ENCODE measurements around the gene PPP1R36.

The PPP1R36 gene

GRCh38 chr14:64584190-64584589 lies 34.4 kb downstream of the PPP1R36 start:
- H3K27me3 ChIP-seq (ENCODE audit: control insufficient read depth in 2 of 2, insufficient read depth in 2 of 2, low read length in 2 of 2), result no peaks in the 10 kb centered on the region
- no peaks in the 10 kb centered on the region for H3K4me1 ChIP-seq (ENCODE audit: control insufficient read depth in 2 of 2, insufficient read depth in 2 of 2, low read length in 2 of 2)
- no peak overlapping the region for H3K4me3 ChIP-seq (ENCODE audit: low read length in 2 of 2)
- no peak overlapping the region for H3K9ac ChIP-seq (ENCODE audit: low read depth in 1 of 2, low read length in 2 of 2)
- H3K27ac ChIP-seq (ENCODE audit: low read depth in 2 of 2, low read length in 2 of 2), result no peak overlapping the region
- H3K36me3 ChIP-seq (ENCODE audit: control insufficient read depth in 2 of 2, insufficient read depth in 2 of 2, low read length in 2 of 2), result no peaks in the 10 kb centered on the region
- no peaks in the 10 kb centered on the region for H3K9me3 ChIP-seq (ENCODE audit: control insufficient read depth in 2 of 2, low read length in 2 of 2)

DNA sequence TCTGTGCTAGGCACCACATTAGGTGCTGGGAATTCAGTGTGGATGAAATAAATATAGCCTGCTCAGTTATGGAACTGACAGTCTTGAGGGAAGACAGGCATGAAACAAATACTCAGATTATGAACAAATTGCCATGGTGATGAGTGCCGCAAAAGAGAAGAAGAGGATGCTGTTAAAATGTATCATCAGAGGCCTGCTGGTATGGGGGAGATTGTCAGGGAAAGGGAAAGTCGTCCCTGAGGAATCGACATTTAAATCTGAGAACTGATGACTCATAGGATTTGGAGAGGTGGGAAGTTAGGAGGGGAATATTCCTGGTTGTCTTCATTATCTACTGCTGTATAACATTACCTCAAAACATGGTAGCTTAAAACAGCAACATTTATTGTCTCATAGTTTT lies 42.0 kb downstream of the PPP1R36 start:
- no peak overlapping the region for H3K9ac ChIP-seq (ENCODE audit: low read depth in 1 of 2, low read length in 2 of 2)
- no peak overlapping the region for H3K4me3 ChIP-seq (ENCODE audit: low read length in 2 of 2)
- H3K9me3 ChIP-seq (ENCODE audit: control insufficient read depth in 2 of 2, low read length in 2 of 2), result no peaks in the 10 kb centered on the region
- H3K4me1 ChIP-seq (ENCODE audit: control insufficient read depth in 2 of 2, insufficient read depth in 2 of 2, low read length in 2 of 2), result no peaks in the 10 kb centered on the region
- H3K27ac ChIP-seq (ENCODE audit: low read depth in 2 of 2, low read length in 2 of 2), result no peak overlapping the region
- H3K27me3 ChIP-seq (ENCODE audit: control insufficient read depth in 2 of 2, insufficient read depth in 2 of 2, low read length in 2 of 2), result no peaks in the 10 kb centered on the region
- H3K36me3 ChIP-seq (ENCODE audit: control insufficient read depth in 2 of 2, insufficient read depth in 2 of 2, low read length in 2 of 2), result no peaks in the 10 kb centered on the region

DNA sequence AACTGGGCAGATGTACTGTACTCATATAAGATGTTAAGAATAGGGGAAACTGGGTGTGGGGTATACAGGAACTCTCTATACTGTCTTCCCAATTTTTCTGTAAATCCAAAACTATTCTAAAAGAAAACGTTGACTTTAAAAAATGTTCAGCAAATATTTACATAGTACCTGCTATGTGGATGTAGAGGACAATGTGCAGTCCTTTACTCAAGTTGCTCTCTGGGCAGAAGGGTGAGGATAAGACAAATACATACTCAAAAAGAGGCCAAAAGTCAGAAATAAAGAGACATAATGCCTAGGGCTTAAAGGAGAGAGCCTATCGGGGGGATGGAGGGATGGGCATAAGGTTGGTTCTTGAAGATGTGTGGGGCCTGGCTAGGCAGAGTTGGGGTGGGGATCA lies 44.7 kb downstream of the PPP1R36 start:
- Histone ChIP-seq H3K27me3 (ENCODE audit: control insufficient read depth in 2 of 2, insufficient read depth in 2 of 2, low read length in 2 of 2) (no peaks in the 10 kb centered on the region), H3K27ac (ENCODE audit: low read depth in 2 of 2, low read length in 2 of 2) (no peak overlapping the region), H3K9me3 (ENCODE audit: control insufficient read depth in 2 of 2, low read length in 2 of 2) (no peaks in the 10 kb centered on the region), H3K4me3 (ENCODE audit: low read length in 2 of 2) (no peak overlapping the region), H3K9ac (ENCODE audit: low read depth in 1 of 2, low read length in 2 of 2) (no peak overlapping the region), H3K36me3 (ENCODE audit: control insufficient read depth in 2 of 2, insufficient read depth in 2 of 2, low read length in 2 of 2) (no peaks in the 10 kb centered on the region), H3K4me1 (ENCODE audit: control insufficient read depth in 2 of 2, insufficient read depth in 2 of 2, low read length in 2 of 2) (no peaks in the 10 kb centered on the region)

DNA sequence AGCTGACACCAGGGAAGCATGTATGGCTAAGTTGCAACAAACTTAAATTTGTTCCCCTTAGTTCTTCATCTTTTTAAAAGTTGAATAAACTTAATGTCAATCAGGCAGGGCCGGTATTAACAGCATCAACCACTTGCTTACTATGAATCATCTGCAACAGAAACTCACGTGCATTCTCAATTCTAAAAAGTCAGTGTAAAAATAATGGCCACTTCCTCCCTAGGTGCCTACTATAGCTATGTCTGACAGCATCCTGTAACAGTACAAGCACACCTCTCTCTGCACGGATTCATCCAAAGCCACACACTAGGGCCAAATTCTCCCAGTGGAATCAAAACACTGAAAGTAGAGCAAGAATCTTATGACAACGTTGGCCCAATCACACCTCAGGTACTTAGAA lies 48.6 kb downstream of the PPP1R36 start:
- no peaks in the 10 kb centered on the region for H3K36me3 ChIP-seq (ENCODE audit: control insufficient read depth in 2 of 2, insufficient read depth in 2 of 2, low read length in 2 of 2)
- H3K27me3 ChIP-seq (ENCODE audit: control insufficient read depth in 2 of 2, insufficient read depth in 2 of 2, low read length in 2 of 2), result no peaks in the 10 kb centered on the region

DNA sequence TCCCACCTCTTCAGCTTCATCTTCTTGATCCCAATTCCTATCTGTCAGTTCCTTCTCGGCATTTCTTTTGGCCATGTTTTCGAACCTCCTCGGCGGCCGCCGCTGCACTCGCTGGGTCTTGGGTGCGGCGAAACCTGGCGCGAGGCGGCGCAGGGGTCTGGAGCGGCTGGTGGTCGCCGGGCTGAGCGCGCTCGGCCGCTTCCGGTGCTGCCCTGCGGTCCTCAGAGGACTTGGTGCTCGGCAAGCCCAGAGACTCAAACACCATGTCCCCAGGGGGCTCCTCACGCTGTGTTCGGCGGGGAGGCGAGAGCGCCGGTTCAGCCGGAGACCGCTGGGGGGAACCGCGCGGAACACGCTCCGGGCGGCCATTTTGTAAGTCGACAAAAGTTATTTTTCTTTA lies 51.8 kb downstream of the PPP1R36 start:
- H3K4me3 ChIP-seq (ENCODE audit: low read length in 2 of 2), result no peak overlapping the region
- no peaks in the 10 kb centered on the region for H3K36me3 ChIP-seq (ENCODE audit: control insufficient read depth in 2 of 2, insufficient read depth in 2 of 2, low read length in 2 of 2)
- H3K9ac ChIP-seq (ENCODE audit: low read depth in 1 of 2, low read length in 2 of 2), result no peak overlapping the region
- H3K27ac ChIP-seq (ENCODE audit: low read depth in 2 of 2, low read length in 2 of 2), result no peak overlapping the region
- no peaks in the 10 kb centered on the region for H3K27me3 ChIP-seq (ENCODE audit: control insufficient read depth in 2 of 2, insufficient read depth in 2 of 2, low read length in 2 of 2)
- H3K4me1 ChIP-seq (ENCODE audit: control insufficient read depth in 2 of 2, insufficient read depth in 2 of 2, low read length in 2 of 2), result no peaks in the 10 kb centered on the region
- no peaks in the 10 kb centered on the region for H3K9me3 ChIP-seq (ENCODE audit: control insufficient read depth in 2 of 2, low read length in 2 of 2)

More for the DNA sequence above, 48.6 kb downstream of the PPP1R36 start:
- Histone ChIP-seq H3K9me3 (ENCODE audit: control insufficient read depth in 2 of 2, low read length in 2 of 2) (no peaks in the 10 kb centered on the region), H3K4me1 (ENCODE audit: control insufficient read depth in 2 of 2, insufficient read depth in 2 of 2, low read length in 2 of 2) (no peaks in the 10 kb centered on the region), H3K27ac (ENCODE audit: low read depth in 2 of 2, low read length in 2 of 2) (no peak overlapping the region), H3K4me3 (ENCODE audit: low read length in 2 of 2) (no peak overlapping the region), H3K9ac (ENCODE audit: low read depth in 1 of 2, low read length in 2 of 2) (no peak overlapping the region)

- H3K9ac ChIP-seq (ENCODE audit: low read depth in 1 of 2, low read length in 2 of 2), result no peak overlapping the region
- no peaks in the 10 kb centered on the region for H3K4me1 ChIP-seq (ENCODE audit: control insufficient read depth in 2 of 2, insufficient read depth in 2 of 2, low read length in 2 of 2)
- no peak overlapping the region for H3K27ac ChIP-seq (ENCODE audit: low read depth in 2 of 2, low read length in 2 of 2)
- no peaks in the 10 kb centered on the region for H3K27me3 ChIP-seq (ENCODE audit: control insufficient read depth in 2 of 2, insufficient read depth in 2 of 2, low read length in 2 of 2)
- no peaks in the 10 kb centered on the region for H3K9me3 ChIP-seq (ENCODE audit: control insufficient read depth in 2 of 2, low read length in 2 of 2)
- no peaks in the 10 kb centered on the region for H3K36me3 ChIP-seq (ENCODE audit: control insufficient read depth in 2 of 2, insufficient read depth in 2 of 2, low read length in 2 of 2)
- no peak overlapping the region for H3K4me3 ChIP-seq (ENCODE audit: low read length in 2 of 2)
Measured at GRCh38 chr14:64602826-64603225, 53.1 kb downstream of the PPP1R36 start.

GRCh38 chr14:64604001-64604400 lies 54.2 kb downstream of the PPP1R36 start:
- Histone ChIP-seq H3K4me1 (ENCODE audit: control insufficient read depth in 2 of 2, insufficient read depth in 2 of 2, low read length in 2 of 2) (no peaks in the 10 kb centered on the region), H3K9ac (ENCODE audit: low read depth in 1 of 2, low read length in 2 of 2) (no peak overlapping the region), H3K27ac (ENCODE audit: low read depth in 2 of 2, low read length in 2 of 2) (no peak overlapping the region), H3K4me3 (ENCODE audit: low read length in 2 of 2) (no peak overlapping the region), H3K9me3 (ENCODE audit: control insufficient read depth in 2 of 2, low read length in 2 of 2) (no peaks in the 10 kb centered on the region), H3K36me3 (ENCODE audit: control insufficient read depth in 2 of 2, insufficient read depth in 2 of 2, low read length in 2 of 2) (no peaks in the 10 kb centered on the region), H3K27me3 (ENCODE audit: control insufficient read depth in 2 of 2, insufficient read depth in 2 of 2, low read length in 2 of 2) (no peaks in the 10 kb centered on the region)

DNA sequence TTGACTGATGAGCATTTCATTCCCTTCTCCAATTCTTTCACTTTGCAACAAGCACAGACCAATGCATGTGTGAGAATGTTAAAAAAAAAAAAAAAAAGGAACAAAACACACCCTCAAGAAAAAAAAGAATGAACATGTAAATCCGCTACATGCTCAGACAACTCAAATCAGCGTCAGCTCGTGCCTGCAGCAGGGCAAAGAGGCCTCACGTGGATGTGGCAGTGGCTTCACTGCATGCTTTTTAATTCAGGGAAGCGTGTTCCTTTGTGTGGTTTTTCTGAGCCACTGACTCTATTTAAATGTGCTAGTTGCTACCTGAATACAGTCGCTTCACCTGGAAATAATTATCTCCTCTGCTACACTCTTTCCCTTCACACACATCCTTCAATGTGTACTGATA lies 55.1 kb downstream of the PPP1R36 start:
- Histone ChIP-seq H3K9me3 (ENCODE audit: control insufficient read depth in 2 of 2, low read length in 2 of 2) (no peaks in the 10 kb centered on the region), H3K4me3 (ENCODE audit: low read length in 2 of 2) (no peak overlapping the region), H3K9ac (ENCODE audit: low read depth in 1 of 2, low read length in 2 of 2) (no peak overlapping the region), H3K4me1 (ENCODE audit: control insufficient read depth in 2 of 2, insufficient read depth in 2 of 2, low read length in 2 of 2) (no peaks in the 10 kb centered on the region), H3K36me3 (ENCODE audit: control insufficient read depth in 2 of 2, insufficient read depth in 2 of 2, low read length in 2 of 2) (no peaks in the 10 kb centered on the region), H3K27ac (ENCODE audit: low read depth in 2 of 2, low read length in 2 of 2) (no peak overlapping the region), H3K27me3 (ENCODE audit: control insufficient read depth in 2 of 2, insufficient read depth in 2 of 2, low read length in 2 of 2) (no peaks in the 10 kb centered on the region)

DNA sequence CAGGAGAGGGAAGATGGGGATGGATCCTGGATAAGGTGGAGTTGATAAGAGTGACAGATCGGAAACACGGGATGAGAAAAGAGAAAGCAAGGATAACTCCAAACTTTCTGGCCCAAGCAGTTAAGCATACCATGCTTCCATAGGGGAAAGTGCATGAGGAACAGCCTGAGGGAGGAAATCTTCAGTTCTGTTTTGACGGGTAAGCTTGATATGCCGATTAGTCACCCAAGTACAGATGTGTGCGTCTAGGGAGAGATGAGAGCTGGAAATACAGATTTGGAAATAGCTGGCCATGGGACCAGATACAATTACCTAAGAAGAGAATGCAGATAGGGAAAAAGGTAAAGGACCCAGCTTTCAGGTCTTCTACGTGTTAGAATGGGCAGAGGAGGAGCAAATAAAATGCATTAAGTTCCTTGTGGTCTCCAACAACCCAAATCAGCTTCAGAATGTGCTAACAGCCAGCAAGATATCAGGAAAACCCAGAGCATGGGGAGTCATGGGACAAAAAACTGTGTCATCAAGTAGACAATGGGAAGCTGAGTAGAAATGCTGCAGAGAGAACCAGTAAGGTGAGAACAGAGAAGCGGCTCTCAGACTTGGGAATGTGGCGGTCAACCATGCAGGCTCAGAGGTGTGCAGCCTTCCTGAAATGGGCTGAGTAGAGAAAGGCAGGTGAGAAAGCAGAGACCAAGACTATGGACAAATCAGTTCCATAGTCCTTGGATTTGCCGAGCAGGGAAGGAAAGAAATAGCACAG lies 56.3 kb downstream of the PPP1R36 start:
- no peaks in the 10 kb centered on the region for H3K9me3 ChIP-seq (ENCODE audit: control insufficient read depth in 2 of 2, low read length in 2 of 2)
- no peak overlapping the region for H3K9ac ChIP-seq (ENCODE audit: low read depth in 1 of 2, low read length in 2 of 2)
- H3K36me3 ChIP-seq (ENCODE audit: control insufficient read depth in 2 of 2, insufficient read depth in 2 of 2, low read length in 2 of 2), result no peaks in the 10 kb centered on the region
- no peaks in the 10 kb centered on the region for H3K27me3 ChIP-seq (ENCODE audit: control insufficient read depth in 2 of 2, insufficient read depth in 2 of 2, low read length in 2 of 2)
- H3K4me1 ChIP-seq (ENCODE audit: control insufficient read depth in 2 of 2, insufficient read depth in 2 of 2, low read length in 2 of 2), result peaks cover 0 to 5% of the 10 kb centered on the region in 2 donors
- no peak overlapping the region for H3K27ac ChIP-seq (ENCODE audit: low read depth in 2 of 2, low read length in 2 of 2)
- H3K4me3 ChIP-seq (ENCODE audit: low read length in 2 of 2), result no peak overlapping the region

DNA sequence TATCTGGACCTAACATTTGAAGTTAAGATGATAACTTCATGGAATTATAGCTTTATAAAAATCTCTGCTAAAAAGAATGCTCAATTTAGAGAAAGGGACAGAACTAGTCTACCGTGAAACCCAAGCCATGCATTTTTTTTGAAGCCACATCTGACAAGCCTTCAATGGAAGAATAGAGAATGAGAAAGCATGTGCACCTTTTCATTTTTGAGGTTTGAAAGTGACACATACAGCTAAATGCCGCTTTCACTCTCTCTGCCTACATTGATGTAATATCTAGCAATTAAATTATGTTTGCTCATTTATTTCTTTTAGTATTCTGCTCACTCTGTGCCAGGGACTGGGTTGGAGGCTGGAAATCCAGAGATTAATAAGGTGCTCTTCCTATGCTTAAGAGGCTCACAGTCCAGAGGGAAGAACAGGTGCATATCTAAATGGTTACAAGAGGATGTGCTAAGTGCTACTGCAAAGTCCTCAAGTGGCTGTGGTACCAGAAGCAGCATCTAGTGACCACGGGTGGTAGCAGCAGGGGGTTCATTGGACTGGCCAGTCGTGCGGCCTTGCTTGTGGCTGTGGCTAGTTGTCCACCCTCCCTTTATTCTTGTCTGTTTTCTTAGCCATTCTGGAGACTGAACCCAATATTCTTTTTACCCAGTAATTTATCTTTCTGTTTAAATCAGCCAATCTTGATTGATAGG lies 60.4 kb downstream of the PPP1R36 start:
- Histone ChIP-seq H3K36me3 (ENCODE audit: control insufficient read depth in 2 of 2, insufficient read depth in 2 of 2, low read length in 2 of 2) (no peaks in the 10 kb centered on the region), H3K27me3 (ENCODE audit: control insufficient read depth in 2 of 2, insufficient read depth in 2 of 2, low read length in 2 of 2) (no peaks in the 10 kb centered on the region), H3K4me1 (ENCODE audit: control insufficient read depth in 2 of 2, insufficient read depth in 2 of 2, low read length in 2 of 2) (peaks cover 0 to 19% of the 10 kb centered on the region in 2 donors), H3K27ac (ENCODE audit: low read depth in 2 of 2, low read length in 2 of 2) (no peak overlapping the region), H3K9me3 (ENCODE audit: control insufficient read depth in 2 of 2, low read length in 2 of 2) (no peaks in the 10 kb centered on the region), H3K9ac (ENCODE audit: low read depth in 1 of 2, low read length in 2 of 2) (no peak overlapping the region), H3K4me3 (ENCODE audit: low read length in 2 of 2) (no peak overlapping the region)

Data from mucosa of rectum (tissue), 2 donors.